ENCODE results near the gene APEH. TPM values are rescaled to one million over a fixed set of nuclear protein-coding genes. Genes with fewer than 3 reads are reported as not detected.

The APEH gene
- total RNA-seq, 6 donors from 2014 or later, result 54.7 to 104 (median 92.8) TPM

GRCh38 chr3:49659756-49660155 is 14.4 kb upstream of the APEH start:
- no peaks in the 10 kb centered on the region for H3K9me3 ChIP-seq
- DNase-seq (no peak), ATAC-seq (ENCODE audit: low FRiP score in 2 of 2) (no peak)
- WGBS, 2 donors, result 77 to 78% methylated on average over 4 of the region's 4 CpGs
- H3K4me3 ChIP-seq, result no peak overlapping the region
- H3K36me3 ChIP-seq, result no peaks in the 10 kb centered on the region
- H3K27me3 ChIP-seq, result no peaks in the 10 kb centered on the region
- no peak overlapping the region for H3K27ac ChIP-seq
- TF ChIP-seq POLR2AphosphoS5 (IDR thresholded peaks at IDR 0.05), result no peak
- TF ChIP-seq POLR2A (IDR thresholded peaks at IDR 0.05), result no peak
- TF ChIP-seq, protein P1, sequence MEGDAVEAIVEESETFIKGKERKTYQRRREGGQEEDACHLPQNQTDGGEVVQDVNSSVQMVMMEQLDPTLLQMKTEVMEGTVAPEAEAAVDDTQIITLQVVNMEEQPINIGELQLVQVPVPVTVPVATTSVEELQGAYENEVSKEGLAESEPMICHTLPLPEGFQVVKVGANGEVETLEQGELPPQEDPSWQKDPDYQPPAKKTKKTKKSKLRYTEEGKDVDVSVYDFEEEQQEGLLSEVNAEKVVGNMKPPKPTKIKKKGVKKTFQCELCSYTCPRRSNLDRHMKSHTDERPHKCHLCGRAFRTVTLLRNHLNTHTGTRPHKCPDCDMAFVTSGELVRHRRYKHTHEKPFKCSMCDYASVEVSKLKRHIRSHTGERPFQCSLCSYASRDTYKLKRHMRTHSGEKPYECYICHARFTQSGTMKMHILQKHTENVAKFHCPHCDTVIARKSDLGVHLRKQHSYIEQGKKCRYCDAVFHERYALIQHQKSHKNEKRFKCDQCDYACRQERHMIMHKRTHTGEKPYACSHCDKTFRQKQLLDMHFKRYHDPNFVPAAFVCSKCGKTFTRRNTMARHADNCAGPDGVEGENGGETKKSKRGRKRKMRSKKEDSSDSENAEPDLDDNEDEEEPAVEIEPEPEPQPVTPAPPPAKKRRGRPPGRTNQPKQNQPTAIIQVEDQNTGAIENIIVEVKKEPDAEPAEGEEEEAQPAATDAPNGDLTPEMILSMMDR (IDR thresholded peaks at IDR 0.05), result no peak
- TF ChIP-seq EP300 (IDR thresholded peaks at IDR 0.05), result no peak
- H3K4me1 ChIP-seq, result no peaks in the 10 kb centered on the region

DNA sequence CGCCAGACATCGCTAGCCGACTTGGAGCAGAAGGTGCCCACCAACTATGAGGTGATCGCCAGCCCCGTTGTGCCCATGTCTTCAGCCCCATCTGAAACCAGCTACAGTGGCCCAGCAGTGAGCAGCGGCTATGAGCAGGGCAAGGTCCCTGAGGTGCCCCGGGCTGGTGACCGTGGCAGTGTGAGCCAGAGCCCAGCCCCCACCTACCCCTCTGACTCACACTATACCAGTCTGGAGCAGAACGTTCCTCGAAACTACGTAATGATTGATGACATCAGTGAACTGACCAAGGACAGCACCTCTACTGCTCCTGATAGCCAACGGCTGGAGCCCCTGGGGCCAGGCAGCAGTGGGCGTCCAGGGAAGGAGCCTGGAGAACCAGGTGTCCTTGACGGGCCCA is 12.9 kb upstream of the APEH start:
- Histone ChIP-seq H3K4me1 (no peaks in the 10 kb centered on the region), H3K27me3 (no peaks in the 10 kb centered on the region), H3K4me3 (no peak overlapping the region), H3K36me3 (no peaks in the 10 kb centered on the region), H3K9me3 (no peaks in the 10 kb centered on the region), H3K27ac (no peak overlapping the region)
- TF ChIP-seq POLR2A (IDR thresholded peaks at IDR 0.05), result no peak
- TF ChIP-seq EP300 (IDR thresholded peaks at IDR 0.05), result no peak
- no peak for TF ChIP-seq POLR2AphosphoS5 (IDR thresholded peaks at IDR 0.05)
- TF ChIP-seq, protein P1 (IDR thresholded peaks at IDR 0.05), result no peak
- WGBS, 2 donors, result 87 to 89% methylated on average over 13 to 14 of the region's 14 CpGs
- no peak for ATAC-seq (ENCODE audit: low FRiP score in 2 of 2)
- DNase-seq, result no peak

DNA sequence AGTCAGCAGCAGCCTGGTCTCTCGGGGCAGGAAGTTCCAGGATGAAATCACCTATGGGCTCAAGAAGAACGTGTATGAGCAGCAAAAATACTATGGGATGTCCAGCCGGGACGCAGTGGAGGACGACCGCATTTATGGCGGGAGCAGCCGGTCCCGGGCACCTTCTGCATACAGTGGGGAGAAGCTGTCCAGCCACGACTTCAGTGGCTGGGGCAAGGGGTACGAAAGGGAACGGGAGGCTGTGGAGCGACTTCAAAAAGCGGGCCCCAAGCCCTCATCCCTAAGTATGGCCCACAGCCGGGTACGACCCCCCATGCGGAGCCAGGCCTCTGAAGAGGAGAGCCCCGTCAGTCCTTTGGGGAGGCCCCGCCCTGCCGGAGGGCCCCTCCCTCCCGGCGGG is 12.1 kb upstream of the APEH start:
- H3K27me3 ChIP-seq, result no peaks in the 10 kb centered on the region
- DNase-seq, result no peak
- ATAC-seq (ENCODE audit: low FRiP score in 2 of 2), result no peak
- no peak overlapping the region for H3K27ac ChIP-seq
- no peaks in the 10 kb centered on the region for H3K4me1 ChIP-seq
- H3K36me3 ChIP-seq, result no peaks in the 10 kb centered on the region
- no peaks in the 10 kb centered on the region for H3K9me3 ChIP-seq
- H3K4me3 ChIP-seq, result no peak overlapping the region
- WGBS, 2 donors, result 87 to 90% methylated on average over 19 to 22 of the region's 22 CpGs
- TF ChIP-seq, protein P1 (IDR thresholded peaks at IDR 0.05), result no peak
- TF ChIP-seq EP300 (IDR thresholded peaks at IDR 0.05) (no peak), POLR2AphosphoS5 (IDR thresholded peaks at IDR 0.05) (no peak), POLR2A (IDR thresholded peaks at IDR 0.05) (no peak)

- peak in 1 of 2 donors; percentile 77 for DNase-seq
These were observed 11.3 kb upstream of the APEH start for GRCh38 chr3:49662720-49663413.

More at GRCh38 chr3:49662720-49663413, 11.3 kb upstream of the APEH start:
- Histone ChIP-seq H3K36me3 (no peaks in the 10 kb centered on the region), H3K9me3 (no peaks in the 10 kb centered on the region), H3K4me1 (no peaks in the 10 kb centered on the region), H3K27ac (no peak overlapping the region), H3K27me3 (no peaks in the 10 kb centered on the region), H3K4me3 (no peak overlapping the region)
- 93 to 97% methylated on average over 9 to 32 of the region's 34 CpGs for WGBS, 2 donors
- TF ChIP-seq POLR2A (IDR thresholded peaks at IDR 0.05) (no peak), POLR2AphosphoS5 (IDR thresholded peaks at IDR 0.05) (no peak), EP300 (IDR thresholded peaks at IDR 0.05) (no peak)
- TF ChIP-seq, protein P1 (IDR thresholded peaks at IDR 0.05), result no peak
- ATAC-seq (ENCODE audit: low FRiP score in 2 of 2), result no peak

All from upper lobe of left lung (tissue), 6 donors.